ENCODE measurements around the gene MAPK11.

MAPK11 gene

GRCh38 chr22:50255607-50256006 lies 14.6 kb downstream of the MAPK11 start:
- DNase-seq, result no peak
- no peak overlapping the region for H3K4me3 ChIP-seq (ENCODE audit: low read depth in 1 of 2, low read length in 2 of 2)
- no peaks in the 10 kb centered on the region for H3K27me3 ChIP-seq (ENCODE audit: insufficient read depth, low read length, poor library complexity)
- no peak overlapping the region for H2AFZ ChIP-seq (ENCODE audit: low read depth, low read length)
- H3K36me3 ChIP-seq (ENCODE audit: insufficient read depth, low read length), result peaks cover 4% of the 10 kb centered on the region; the same call in 1 of the 2 replicates
- H3K4me2 ChIP-seq (ENCODE audit: insufficient read depth, low read length), result no peak overlapping the region
- peaks cover 14% of the 10 kb centered on the region for H3K4me1 ChIP-seq (ENCODE audit: insufficient read depth, low read length)
- ATAC-seq (ENCODE audit: insufficient read depth, low read depth), result no peak
- no peaks in the 10 kb centered on the region for H3K9me3 ChIP-seq (ENCODE audit: insufficient read depth, low read length, severe bottlenecking)
- H3K79me2 ChIP-seq (ENCODE audit: insufficient read depth, low read length), result peaks cover 3% of the 10 kb centered on the region
- TF ChIP-seq CTCF (IDR thresholded peaks at IDR 0.05; ENCODE audit: borderline replicate concordance, extremely low read depth, low read length, poor library complexity, severe bottlenecking) (no peak), EZH2 (IDR thresholded peaks at IDR 0.05; ENCODE audit: borderline replicate concordance, low read depth, low read length, severe bottlenecking) (no peak)
- no peak overlapping the region for H3K9ac ChIP-seq (ENCODE audit: low read depth, low read length)
- no peak overlapping the region for H3K27ac ChIP-seq (ENCODE audit: low read length)
- peaks cover 3% of the 10 kb centered on the region for H4K20me1 ChIP-seq (ENCODE audit: insufficient read depth, low read length)

- Histone ChIP-seq H3K4me1 (ENCODE audit: insufficient read depth, low read length) (peaks cover 19% of the 10 kb centered on the region), H3K9ac (ENCODE audit: low read depth, low read length) (no peak overlapping the region), H3K27me3 (ENCODE audit: insufficient read depth, low read length, poor library complexity) (no peaks in the 10 kb centered on the region), H3K79me2 (ENCODE audit: insufficient read depth, low read length) (peaks cover 8% of the 10 kb centered on the region), H2AFZ (ENCODE audit: low read depth, low read length) (no peak overlapping the region), H3K4me3 (ENCODE audit: low read depth in 1 of 2, low read length in 2 of 2) (no peak overlapping the region), H3K36me3 (ENCODE audit: insufficient read depth, low read length) (peaks cover 8% of the 10 kb centered on the region; the same call in 1 of the 2 replicates), H3K4me2 (ENCODE audit: insufficient read depth, low read length) (no peak overlapping the region), H3K9me3 (ENCODE audit: insufficient read depth, low read length, severe bottlenecking) (no peaks in the 10 kb centered on the region), H4K20me1 (ENCODE audit: insufficient read depth, low read length) (peaks cover 8% of the 10 kb centered on the region), H3K27ac (ENCODE audit: low read length) (no peak overlapping the region)
- no peak for DNase-seq
- ATAC-seq (ENCODE audit: insufficient read depth, low read depth), result no peak
- TF ChIP-seq CTCF (IDR thresholded peaks at IDR 0.05; ENCODE audit: borderline replicate concordance, extremely low read depth, low read length, poor library complexity, severe bottlenecking) (no peak), EZH2 (IDR thresholded peaks at IDR 0.05; ENCODE audit: borderline replicate concordance, low read depth, low read length, severe bottlenecking) (no peak)
These were observed 15.1 kb downstream of the MAPK11 start for GRCh38 chr22:50255099-50255498.

GRCh38 chr22:50253941-50254340 lies 16.2 kb downstream of the MAPK11 start:
- Histone ChIP-seq H3K4me2 (ENCODE audit: insufficient read depth, low read length) (no peak overlapping the region), H3K27ac (ENCODE audit: low read length) (no peak overlapping the region), H2AFZ (ENCODE audit: low read depth, low read length) (no peak overlapping the region), H3K9me3 (ENCODE audit: insufficient read depth, low read length, severe bottlenecking) (no peaks in the 10 kb centered on the region), H3K27me3 (ENCODE audit: insufficient read depth, low read length, poor library complexity) (no peaks in the 10 kb centered on the region), H3K36me3 (ENCODE audit: insufficient read depth, low read length) (peaks cover 17% of the 10 kb centered on the region), H3K4me1 (ENCODE audit: insufficient read depth, low read length) (peaks cover 28% of the 10 kb centered on the region), H3K4me3 (ENCODE audit: low read depth in 1 of 2, low read length in 2 of 2) (no peak overlapping the region), H3K79me2 (ENCODE audit: insufficient read depth, low read length) (peaks cover 18% of the 10 kb centered on the region), H4K20me1 (ENCODE audit: insufficient read depth, low read length) (peaks cover 17% of the 10 kb centered on the region), H3K9ac (ENCODE audit: low read depth, low read length) (no peak overlapping the region)
- ATAC-seq (ENCODE audit: insufficient read depth, low read depth) (no peak), DNase-seq (no peak)
- no peak for TF ChIP-seq CTCF (IDR thresholded peaks at IDR 0.05; ENCODE audit: borderline replicate concordance, extremely low read depth, low read length, poor library complexity, severe bottlenecking)
- no peak for TF ChIP-seq EZH2 (IDR thresholded peaks at IDR 0.05; ENCODE audit: borderline replicate concordance, low read depth, low read length, severe bottlenecking)

All from DND-41 (cell line).